ENCODE results near the gene CD300LD.

DNA sequence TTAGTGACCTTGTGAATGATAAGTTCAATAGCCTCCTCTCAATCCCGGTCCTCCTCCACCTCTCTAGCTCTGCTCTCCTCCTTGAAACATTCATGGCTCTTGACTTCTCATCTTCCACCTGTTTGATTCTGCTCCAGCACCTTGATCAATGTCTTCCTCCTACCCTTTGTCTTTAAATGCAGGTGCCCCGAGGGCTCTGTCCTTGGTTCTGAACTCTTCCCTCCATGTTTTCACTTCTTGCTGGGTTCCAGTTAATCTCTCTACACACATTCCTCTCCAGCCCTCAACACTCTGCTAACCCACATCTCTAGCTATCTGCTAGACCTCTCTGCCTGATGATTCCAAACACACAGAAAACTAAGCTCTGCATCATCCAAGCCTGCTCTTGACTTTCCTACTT lies 18.0 kb upstream of the CD300LD start:
- TF ChIP-seq CTCF (IDR thresholded peaks at IDR 0.05; ENCODE audit: insufficient read depth, low read length, poor library complexity, severe bottlenecking), result no peak
- no peak for TF ChIP-seq EZH2phosphoT487 (conservative IDR thresholded peaks at IDR 0.05; ENCODE audit: low read length)

Data from SU-DHL-6 (cell line).